Neural progenitor cell (in vitro differentiated cells): Measurements from ENCODE around the gene ZMYM4. TPM values are rescaled to one million over a fixed set of nuclear protein-coding genes. Genes with fewer than 3 reads are reported as not detected.

ENCODE experiments used
- DNase-seq: peaks from one replicate; pipeline ENCODE4 v3.0.0-alpha.2; 2016; ENCODE audit warnings: low spot score
- H2AFZ ChIP-seq: fragments of 200-600 bp; sonication (generic); replicated peaks from 2 replicates; pipeline ENCODE4 v1.6.1; 2016; ENCODE audit warnings: antibody characterized with exemption
- H3F3A ChIP-seq: fragments of 200-600 bp; sonication (generic); 2 replicates; pipeline ENCODE4 v1.6.1; 2016; ENCODE audit warnings: antibody characterized with exemption, low read depth
- H3K27ac ChIP-seq: fragments of 200-600 bp; sonication (generic); 2 replicates; pipeline ENCODE4 v1.5.1; 2016; ENCODE audit warnings: mild to moderate bottlenecking
- H3K27me3 ChIP-seq: fragments of 200-600 bp; sonication (generic); 2 replicates; pipeline ENCODE4 v1.6.1; 2016; ENCODE audit warnings: mild to moderate bottlenecking, moderate library complexity
- H3K36me3 ChIP-seq: fragments of 200-600 bp; sonication (generic); 2 replicates; pipeline ENCODE4 v1.5.1; 2016
- H3K4me1 ChIP-seq: fragments of 200-600 bp; sonication (generic); 2 replicates; pipeline ENCODE4 v1.6.1; 2016; ENCODE audit warnings: mixed run types
- H3K4me2 ChIP-seq: fragments of 200-600 bp; sonication (generic); 2 replicates; pipeline ENCODE4 v1.6.1; 2016
- H3K4me3 ChIP-seq: fragments of 200-600 bp; sonication (generic); 2 replicates; pipeline ENCODE4 v1.5.1; 2016
- H3K79me2 ChIP-seq: fragments of 200-600 bp; sonication (generic); 2 replicates; pipeline ENCODE4 v1.6.1; 2016; ENCODE audit warnings: low read depth
- H3K9ac ChIP-seq: fragments of 200-600 bp; sonication (generic); 2 replicates; pipeline ENCODE4 v1.6.1; 2016
- H3K9me3 ChIP-seq: fragments of 200-600 bp; sonication (generic); 2 replicates; pipeline ENCODE4 v1.5.1; 2016; ENCODE audit warnings: low read depth
- H4K20me1 ChIP-seq: fragments of 200-600 bp; sonication (generic); 2 replicates; pipeline ENCODE4 v1.6.1; 2016; ENCODE audit warnings: low read depth
- H3K27ac Mint-ChIP-seq: 3 replicates; pipeline ENCODE4 v1.8.0; 2021; ENCODE audit warnings: mixed read lengths
- H3K27me3 Mint-ChIP-seq: 2 replicates; pipeline ENCODE4 v1.8.0; 2022; ENCODE audit warnings: low read depth, mild to moderate bottlenecking, inconsistent platforms, moderate library complexity, mixed read lengths; ENCODE audit not compliant: insufficient read depth
- H3K36me3 Mint-ChIP-seq: 3 replicates; pipeline ENCODE4 v1.8.0; 2021; ENCODE audit warnings: mixed read lengths
- H3K4me1 Mint-ChIP-seq: 3 replicates; pipeline ENCODE4 v1.8.0; 2021; ENCODE audit warnings: mixed read lengths
- H3K4me3 Mint-ChIP-seq: 3 replicates; pipeline ENCODE4 v1.8.0; 2021; ENCODE audit warnings: mild to moderate bottlenecking, moderate library complexity, mixed read lengths
- H3K9me3 Mint-ChIP-seq: 3 replicates; pipeline ENCODE4 v1.8.0; 2020; ENCODE audit warnings: mixed read lengths
- EZH2 ChIP-seq: fragments of 200-600 bp; sonication (generic); IDR thresholded peaks from 2 replicates; pipeline ENCODE4 v1.6.1; 2017; ENCODE audit warnings: antibody characterized with exemption, mild to moderate bottlenecking, moderate library complexity
- EZH2phosphoT487 ChIP-seq: fragments of 200-600 bp; sonication (generic); IDR thresholded peaks from 2 replicates; pipeline ENCODE4 v1.6.1; 2017; ENCODE audit warnings: antibody characterized with exemption
- total RNA-seq: library from RNA; depleted of rRNA; stranded (reverse); fragments of >200 nt; gene quantifications from 2 replicates; pipeline ENCODE4 v1.2.3, GENCODE V29; 2015; ENCODE audit warnings: low replicate concordance
- TF ChIP-seq, protein P1 (sequence below): fragments of 200-600 bp; sonication (generic); IDR thresholded peaks from 2 replicates; pipeline ENCODE4 v1.5.1; 2017; ENCODE audit warnings: antibody characterized with exemption, mild to moderate bottlenecking

The ZMYM4 gene
- total RNA-seq, 1 donor from 2014 or later, result 106 TPM

DNA sequence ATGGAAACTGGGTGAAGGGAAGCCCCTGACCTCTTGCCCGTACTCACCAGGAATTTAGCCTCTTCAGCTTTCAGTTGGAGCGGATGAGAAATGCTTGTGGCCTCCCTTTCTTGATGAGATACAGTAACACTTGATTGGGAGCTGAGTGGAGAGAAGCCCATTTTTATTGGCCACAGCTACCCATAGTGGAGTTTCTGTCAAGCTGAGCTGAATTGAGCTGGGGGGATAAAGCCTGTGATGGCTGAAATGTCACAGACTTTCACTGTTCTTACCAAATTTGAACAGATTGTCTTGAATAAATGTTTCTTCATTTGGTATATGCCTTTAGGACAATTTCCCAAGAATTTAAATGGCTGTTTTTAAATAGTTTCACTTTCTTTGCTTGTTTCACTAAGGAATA is 125.9 kb downstream of the ZMYM4 start:
- no peaks in the 10 kb centered on the region for H3K4me1 Mint-ChIP-seq

DNA sequence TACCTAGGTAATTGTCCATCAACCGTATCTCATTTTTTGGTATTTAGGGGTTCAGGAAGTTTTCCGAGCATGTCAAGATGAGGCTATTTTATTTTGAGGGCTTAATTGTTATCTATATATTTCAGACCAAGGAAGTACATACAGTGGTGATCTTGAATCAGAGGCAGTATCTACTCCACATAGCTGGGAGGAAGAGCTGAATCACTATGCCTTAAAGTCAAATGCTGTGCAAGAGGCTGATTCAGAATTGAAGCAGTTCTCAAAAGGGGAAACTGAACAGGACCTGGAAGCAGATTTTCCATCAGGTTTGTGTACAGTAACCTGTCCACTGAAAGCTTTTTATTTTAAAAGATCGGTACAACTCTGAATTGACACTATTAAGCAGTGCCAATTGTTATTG is 130.2 kb downstream of the ZMYM4 start:
- Histone ChIP-seq H3K27ac (no peak overlapping the region), H4K20me1 (no peaks in the 10 kb centered on the region), H3K4me1 (no peaks in the 10 kb centered on the region), H3K4me2 (no peak overlapping the region), H3K27me3 (no peaks in the 10 kb centered on the region), H3K9ac (no peak overlapping the region), H3F3A (peaks cover 5% of the 10 kb centered on the region), H2AFZ (no peak overlapping the region), H3K9me3 (no peaks in the 10 kb centered on the region), H3K4me3 (no peak overlapping the region), H3K36me3 (peaks cover 58% of the 10 kb centered on the region), H3K79me2 (no peaks in the 10 kb centered on the region)
- DNase-seq, result no peak
- H3K4me1 Mint-ChIP-seq, result no peaks in the 10 kb centered on the region
- H3K4me3 Mint-ChIP-seq, result no peak overlapping the region
- H3K27ac Mint-ChIP-seq, result no peak overlapping the region
- no peaks in the 10 kb centered on the region for H3K27me3 Mint-ChIP-seq
- no peaks in the 10 kb centered on the region for H3K9me3 Mint-ChIP-seq
- no peak for TF ChIP-seq EZH2phosphoT487
- no peak for TF ChIP-seq EZH2
- TF ChIP-seq, protein P1, sequence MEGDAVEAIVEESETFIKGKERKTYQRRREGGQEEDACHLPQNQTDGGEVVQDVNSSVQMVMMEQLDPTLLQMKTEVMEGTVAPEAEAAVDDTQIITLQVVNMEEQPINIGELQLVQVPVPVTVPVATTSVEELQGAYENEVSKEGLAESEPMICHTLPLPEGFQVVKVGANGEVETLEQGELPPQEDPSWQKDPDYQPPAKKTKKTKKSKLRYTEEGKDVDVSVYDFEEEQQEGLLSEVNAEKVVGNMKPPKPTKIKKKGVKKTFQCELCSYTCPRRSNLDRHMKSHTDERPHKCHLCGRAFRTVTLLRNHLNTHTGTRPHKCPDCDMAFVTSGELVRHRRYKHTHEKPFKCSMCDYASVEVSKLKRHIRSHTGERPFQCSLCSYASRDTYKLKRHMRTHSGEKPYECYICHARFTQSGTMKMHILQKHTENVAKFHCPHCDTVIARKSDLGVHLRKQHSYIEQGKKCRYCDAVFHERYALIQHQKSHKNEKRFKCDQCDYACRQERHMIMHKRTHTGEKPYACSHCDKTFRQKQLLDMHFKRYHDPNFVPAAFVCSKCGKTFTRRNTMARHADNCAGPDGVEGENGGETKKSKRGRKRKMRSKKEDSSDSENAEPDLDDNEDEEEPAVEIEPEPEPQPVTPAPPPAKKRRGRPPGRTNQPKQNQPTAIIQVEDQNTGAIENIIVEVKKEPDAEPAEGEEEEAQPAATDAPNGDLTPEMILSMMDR, result no peak
- peaks cover 48% of the 10 kb centered on the region for H3K36me3 Mint-ChIP-seq

More for the DNA sequence above, 125.9 kb downstream of the ZMYM4 start:
- TF ChIP-seq EZH2phosphoT487, result no peak
- no peak for TF ChIP-seq EZH2
- TF ChIP-seq, protein P1, result no peak
- H2AFZ ChIP-seq, result no peak overlapping the region
- H3K36me3 ChIP-seq, result peaks cover 53% of the 10 kb centered on the region
- no peak overlapping the region for H3K4me2 ChIP-seq
- H3K4me3 ChIP-seq, result no peak overlapping the region
- no peaks in the 10 kb centered on the region for H3K27me3 ChIP-seq
- H3F3A ChIP-seq, result peaks cover 10% of the 10 kb centered on the region
- H3K9me3 ChIP-seq, result no peaks in the 10 kb centered on the region
- Mint-ChIP-seq H3K27ac (no peak overlapping the region), H3K27me3 (peaks cover 4% of the 10 kb centered on the region), H3K36me3 (peaks cover 38% of the 10 kb centered on the region), H3K4me3 (no peak overlapping the region), H3K9me3 (no peaks in the 10 kb centered on the region)
- no peak overlapping the region for H3K9ac ChIP-seq
- no peaks in the 10 kb centered on the region for H4K20me1 ChIP-seq
- no peak overlapping the region for H3K27ac ChIP-seq
- DNase-seq, result no peak
- H3K79me2 ChIP-seq, result peaks cover 3% of the 10 kb centered on the region
- H3K4me1 ChIP-seq, result peaks cover 8% of the 10 kb centered on the region

DNA sequence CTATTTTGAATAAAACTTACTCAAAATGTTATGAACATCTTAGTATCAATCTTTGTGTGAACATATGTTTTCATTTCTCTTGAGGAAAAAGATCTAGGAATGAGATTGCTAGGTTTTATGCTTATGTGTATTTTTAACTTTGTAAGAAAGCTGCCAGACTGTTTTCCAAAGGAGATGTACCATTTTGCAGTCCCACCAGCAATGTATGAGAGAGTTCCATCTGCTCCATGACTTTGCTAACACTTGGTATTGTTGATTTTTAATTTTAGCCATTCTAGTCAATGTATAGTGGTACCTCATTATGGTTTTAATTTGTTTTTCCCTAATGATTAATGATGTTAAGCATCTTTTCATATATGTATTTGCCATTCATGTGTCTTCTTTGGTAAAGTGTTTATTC is 132.5 kb downstream of the ZMYM4 start:
- no peak for DNase-seq
- Histone ChIP-seq H3F3A (peaks cover 5% of the 10 kb centered on the region), H3K36me3 (peaks cover 59% of the 10 kb centered on the region), H3K79me2 (no peaks in the 10 kb centered on the region), H3K4me1 (no peaks in the 10 kb centered on the region), H3K9me3 (no peaks in the 10 kb centered on the region), H3K27ac (no peak overlapping the region), H2AFZ (no peak overlapping the region), H3K4me3 (no peak overlapping the region), H3K4me2 (no peak overlapping the region), H4K20me1 (no peaks in the 10 kb centered on the region), H3K27me3 (no peaks in the 10 kb centered on the region), H3K9ac (no peak overlapping the region)
- Mint-ChIP-seq H3K4me1 (no peaks in the 10 kb centered on the region), H3K4me3 (no peak overlapping the region), H3K27ac (no peak overlapping the region), H3K9me3 (no peaks in the 10 kb centered on the region), H3K27me3 (no peaks in the 10 kb centered on the region), H3K36me3 (peaks cover 46% of the 10 kb centered on the region)
- no peak for TF ChIP-seq EZH2phosphoT487
- TF ChIP-seq EZH2, result no peak
- TF ChIP-seq, protein P1, result no peak
